Measurements from ENCODE around the gene C2orf76. TPM values are rescaled to one million over a fixed set of nuclear protein-coding genes. Genes with fewer than 3 reads are reported as not detected.
A peak's percentile ranks its signal among the peaks of the same experiment; 100 is the strongest.

Gene C2orf76
- total and polyA plus RNA-seq, 10 of the 15 experiments (the other 5 are each of a cell fraction or from before 2014, with no cell fraction given), result 14.0 to 46.1 (median 25.4) TPM

DNA sequence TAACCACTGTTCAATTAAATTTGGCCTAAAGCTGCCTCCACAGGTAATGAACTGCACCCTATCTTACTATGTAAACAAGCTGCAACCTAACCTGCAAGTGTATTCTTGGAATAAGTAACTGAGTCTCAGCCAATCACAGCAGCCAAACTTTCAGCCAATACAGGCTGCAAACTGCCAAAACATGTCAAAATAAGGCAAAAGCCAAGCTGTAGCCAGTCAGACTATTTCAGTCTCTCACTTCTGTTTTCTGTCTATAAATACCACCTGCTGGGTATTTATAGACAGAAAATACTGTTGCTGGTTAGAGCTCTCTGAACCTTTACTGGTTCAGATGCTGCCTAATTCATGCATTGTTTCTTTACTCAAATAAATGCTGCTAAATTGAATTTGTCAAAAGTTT, 14.3 kb downstream of the C2orf76 start (continued):
- TF ChIP-seq ATF7 (IDR thresholded peaks at IDR 0.05; ENCODE audit: low read depth) (peak; percentile 50; the same call in 1 of the 2 replicates), RB1 (IDR thresholded peaks at IDR 0.05; ENCODE audit: borderline replicate concordance) (no peak), EZH2 (IDR thresholded peaks at IDR 0.05; ENCODE audit: borderline replicate concordance, control insufficient read depth, low read depth, low read length) (no peak), CBX5 (IDR thresholded peaks at IDR 0.05; ENCODE audit: low read depth) (peak; percentile 92; the same call in 1 of the 2 replicates), CHD1 (IDR thresholded peaks at IDR 0.05; ENCODE audit: low read depth, low read length) (no peak), CREM (IDR thresholded peaks at IDR 0.05; ENCODE audit: low read depth) (peak; percentile 79; the same call in 1 of the 2 replicates), SIN3A (IDR thresholded peaks at IDR 0.05; ENCODE audit: low read depth, low read length) (no peak), PAX8 (IDR thresholded peaks at IDR 0.05) (no peak; the same call in 1 of the 2 replicates), POLR2AphosphoS5 (IDR thresholded peaks at IDR 0.05; ENCODE audit: low read length) (peak; percentile 72), IKZF1 (conservative IDR thresholded peaks at IDR 0.05) (peak; percentile 57; the same call in 1 of the 2 replicates), WRNIP1 (IDR thresholded peaks at IDR 0.05; ENCODE audit: borderline replicate concordance, low read depth, low read length) (no peak), TCF12 (IDR thresholded peaks at IDR 0.05; ENCODE audit: low read depth, low read length) (peak; percentile 78), POLR2AphosphoS2 (IDR thresholded peaks at IDR 0.05; ENCODE audit: low read depth, low read length) (no peak), PRDM15 (CRISPR knock-in tag; IDR thresholded peaks at IDR 0.05) (no peak), CHD2 (IDR thresholded peaks at IDR 0.05; ENCODE audit: borderline replicate concordance, low read depth, low read length) (peak; percentile 78; the same call in 1 of the 2 replicates), TCF3 (IDR thresholded peaks at IDR 0.05; ENCODE audit: borderline replicate concordance, insufficient read depth, low read depth, low read length) (no peak), BACH1 (IDR thresholded peaks at IDR 0.05; ENCODE audit: borderline replicate concordance) (peak; percentile 49; the same call in 1 of the 2 replicates), BCL3 (IDR thresholded peaks at IDR 0.05; ENCODE audit: borderline replicate concordance, insufficient read depth, low read depth, low read length, poor library complexity, severe bottlenecking) (no peak), SUZ12 (IDR thresholded peaks at IDR 0.05; ENCODE audit: unreplicated experiment) (no peak), IKZF2 (IDR thresholded peaks at IDR 0.05) (peak; percentile 34 to 64; a peak in 3 of 4 replicates), BCL11A (IDR thresholded peaks at IDR 0.05; ENCODE audit: low read depth, low read length) (peak; percentile 74; the same call in 1 of the 2 replicates), TBL1XR1 (IDR thresholded peaks at IDR 0.05; ENCODE audit: low read depth, low read length) (peak; percentile 96), HDAC6 (IDR thresholded peaks at IDR 0.05; ENCODE audit: unreplicated experiment) (no peak)
- TF ChIP-seq, protein P1, sequence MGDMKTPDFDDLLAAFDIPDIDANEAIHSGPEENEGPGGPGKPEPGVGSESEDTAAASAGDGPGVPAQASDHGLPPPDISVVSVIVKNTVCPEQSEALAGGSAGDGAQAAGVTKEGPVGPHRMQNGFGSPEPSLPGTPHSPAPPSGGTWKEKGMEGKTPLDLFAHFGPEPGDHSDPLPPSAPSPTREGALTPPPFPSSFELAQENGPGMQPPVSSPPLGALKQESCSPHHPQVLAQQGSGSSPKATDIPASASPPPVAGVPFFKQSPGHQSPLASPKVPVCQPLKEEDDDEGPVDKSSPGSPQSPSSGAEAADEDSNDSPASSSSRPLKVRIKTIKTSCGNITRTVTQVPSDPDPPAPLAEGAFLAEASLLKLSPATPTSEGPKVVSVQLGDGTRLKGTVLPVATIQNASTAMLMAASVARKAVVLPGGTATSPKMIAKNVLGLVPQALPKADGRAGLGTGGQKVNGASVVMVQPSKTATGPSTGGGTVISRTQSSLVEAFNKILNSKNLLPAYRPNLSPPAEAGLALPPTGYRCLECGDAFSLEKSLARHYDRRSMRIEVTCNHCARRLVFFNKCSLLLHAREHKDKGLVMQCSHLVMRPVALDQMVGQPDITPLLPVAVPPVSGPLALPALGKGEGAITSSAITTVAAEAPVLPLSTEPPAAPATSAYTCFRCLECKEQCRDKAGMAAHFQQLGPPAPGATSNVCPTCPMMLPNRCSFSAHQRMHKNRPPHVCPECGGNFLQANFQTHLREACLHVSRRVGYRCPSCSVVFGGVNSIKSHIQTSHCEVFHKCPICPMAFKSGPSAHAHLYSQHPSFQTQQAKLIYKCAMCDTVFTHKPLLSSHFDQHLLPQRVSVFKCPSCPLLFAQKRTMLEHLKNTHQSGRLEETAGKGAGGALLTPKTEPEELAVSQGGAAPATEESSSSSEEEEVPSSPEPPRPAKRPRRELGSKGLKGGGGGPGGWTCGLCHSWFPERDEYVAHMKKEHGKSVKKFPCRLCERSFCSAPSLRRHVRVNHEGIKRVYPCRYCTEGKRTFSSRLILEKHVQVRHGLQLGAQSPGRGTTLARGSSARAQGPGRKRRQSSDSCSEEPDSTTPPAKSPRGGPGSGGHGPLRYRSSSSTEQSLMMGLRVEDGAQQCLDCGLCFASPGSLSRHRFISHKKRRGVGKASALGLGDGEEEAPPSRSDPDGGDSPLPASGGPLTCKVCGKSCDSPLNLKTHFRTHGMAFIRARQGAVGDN (IDR thresholded peaks at IDR 0.05), result peak; percentile 79

Measured in GM12878 (cell line).